GM12865 (cell line): ENCODE data around the gene EPB41.

Experiments used
- DNase-seq: peaks from one replicate; pipeline ENCODE4 v3.0.0; 2010; ENCODE audit warnings: low read depth
- H3K4me3 ChIP-seq: 2 replicates; pipeline ENCODE4 v1.5.1; 2011; ENCODE audit warnings: mild to moderate bottlenecking, low read depth, low read length, control low read depth
- CTCF ChIP-seq: IDR thresholded peaks from 2 replicates; pipeline ENCODE4 v1.5.1; 2011; ENCODE audit warnings: low read length, control low read depth, low read depth, inconsistent platforms; ENCODE audit not compliant: insufficient read depth; ENCODE audit errors: missing control alignments

The EPB41 gene

GRCh38 chr1:29156543-29157268 is 242.3 kb downstream of the EPB41 start:
- no peak for DNase-seq
- no peak overlapping the region for H3K4me3 ChIP-seq
- no peak for TF ChIP-seq CTCF

GRCh38 chr1:29157269-29157601 is 242.9 kb downstream of the EPB41 start:
- TF ChIP-seq CTCF, result no peak
- DNase-seq, result no peak
- no peak overlapping the region for H3K4me3 ChIP-seq

- DNase-seq, result no peak
- no peak for TF ChIP-seq CTCF
- H3K4me3 ChIP-seq, result no peak overlapping the region
These were observed 245.4 kb downstream of the EPB41 start for GRCh38 chr1:29159773-29160172.

- no peak for TF ChIP-seq CTCF
These were observed 247.7 kb downstream of the EPB41 start for GRCh38 chr1:29162025-29162424.

GRCh38 chr1:29162476-29163138 is 248.2 kb downstream of the EPB41 start:
- no peak for TF ChIP-seq CTCF

More at GRCh38 chr1:29162025-29162424, 247.7 kb downstream of the EPB41 start:
- no peak for DNase-seq
- no peak overlapping the region for H3K4me3 ChIP-seq

GRCh38 chr1:29164588-29164987 is 250.2 kb downstream of the EPB41 start:
- no peak for DNase-seq
- H3K4me3 ChIP-seq, result no peak overlapping the region

More at GRCh38 chr1:29162476-29163138, 248.2 kb downstream of the EPB41 start:
- DNase-seq, result no peak
- H3K4me3 ChIP-seq, result no peak overlapping the region

More at GRCh38 chr1:29164588-29164987, 250.2 kb downstream of the EPB41 start:
- TF ChIP-seq CTCF, result no peak
